Spleen (tissue), 11 donors: ENCODE results near the gene STK39. TPM values are rescaled to one million over a fixed set of nuclear protein-coding genes. Genes with fewer than 3 reads are reported as not detected.

Source experiments
- DNase-seq: peaks from one replicate; pipeline ENCODE4 v3.0.0-alpha.2; 2020
- H3K27ac ChIP-seq, 8 donors: fragments of 200-600 bp; sonication (generic) in 7 of 8; 1 replicate in 4 of 8; 2 replicates in 4 of 8; pipeline versions ENCODE4 v1.5.0 to v1.8.0; 2016 to 2021; ENCODE audit warnings: inconsistent platforms in 4 of 8, mild to moderate bottlenecking in 4 of 8, moderate library complexity in 1 of 8
- H3K27me3 ChIP-seq, 7 donors: fragments of 200-600 bp; sonication (generic) in 6 of 7; replicated peaks in 1 of 7; 1 replicate in 4 of 7; 2 replicates in 3 of 7; pipeline versions ENCODE4 v1.5.0 to v1.8.0; 2016 to 2021; ENCODE audit warnings: inconsistent platforms in 3 of 7, mild to moderate bottlenecking in 1 of 7
- H3K36me3 ChIP-seq, 6 donors: fragments of 200-600 bp; sonication (generic) in 5 of 6; 1 replicate in 4 of 6; 2 replicates in 2 of 6; pipeline versions ENCODE4 v1.5.0 to v1.8.0; 2016 to 2021; ENCODE audit warnings: inconsistent platforms in 2 of 6
- H3K4me1 ChIP-seq, 6 donors: fragments of 200-600 bp; sonication (generic) in 5 of 6; 1 replicate in 3 of 6; 2 replicates in 3 of 6; pipeline versions ENCODE4 v1.5.0 to v1.8.0; 2016 to 2021; ENCODE audit warnings: inconsistent platforms in 3 of 6
- H3K4me3 ChIP-seq, 8 donors: fragments of 200-600 bp; sonication (generic) in 7 of 8; 1 replicate in 4 of 8; 2 replicates in 4 of 8; pipeline versions ENCODE4 v1.5.0 to v1.8.0; 2016 to 2021; ENCODE audit warnings: inconsistent platforms in 4 of 8, mild to moderate bottlenecking in 4 of 8, moderate library complexity in 2 of 8
- H3K9me3 ChIP-seq, 8 donors: fragments of 200-600 bp; sonication (generic) in 7 of 8; 1 replicate in 4 of 8; 2 replicates in 4 of 8; pipeline versions ENCODE4 v1.5.0 to v1.8.0; 2016 to 2021; ENCODE audit warnings: inconsistent platforms in 4 of 8
- POLR2A ChIP-seq, 3 donors: fragments of 450-650 bp; IDR thresholded peaks; one replicate each; pipeline ENCODE4 v1.5.1; 2017; ENCODE audit warnings: antibody characterized with exemption in 3 of 3, mild to moderate bottlenecking in 1 of 3
- POLR2AphosphoS5 ChIP-seq, 3 donors: sonication (generic); formaldehyde crosslinking; IDR thresholded peaks; one replicate each; pipeline ENCODE4 v1.5.1; 2017; ENCODE audit warnings: antibody characterized with exemption in 3 of 3
- WGBS, 5 donors: extraction: QIAGEN DNeasy Blood & Tissue Kit in 3 of 5; methylation state at CpG; one replicate each; pipeline versions ENCODE4 v1.1.5 to v1.1.7; 2013 to 2018; 5-methylcytosine and 5-hydroxymethylcytosine counted together
- intact Hi-C: fragments of 100-400 bp; cut with DNase I; formaldehyde crosslinking; loops from one replicate; pipeline ENCODE4 v1.15.0; 2023; ENCODE audit warnings: low total_unique reads
- polyA plus RNA-seq, 3 donors: library from polyadenylated mRNA; stranded (reverse); fragments of 200-250 nt; gene quantifications; one replicate each; pipeline ENCODE4 v1.2.1, GENCODE V29; 2013
- total RNA-seq, 7 donors: library from RNA; depleted of rRNA in 3 of 7; stranded (reverse); fragments of >200 nt in 3 of 7; fragmentation: NEBNext Ultra II Directional in 4 of 7; extraction: Animal tissue kit (Norgen Biotek cat#: 25700) in 4 of 7; gene quantifications; one replicate each; pipeline versions ENCODE4 v1.1.0 to v1.2.1, GENCODE V29; 2016 to 2021
- TF ChIP-seq, protein P1 (sequence below), 11 experiments: fragments of 200-600 bp in 7 of 11; fragments of 450-650 bp in 4 of 11; sonication (generic) in 4 of 11; IDR thresholded peaks in 8 of 11; conservative IDR thresholded peaks in 3 of 11; 1 replicate in 7 of 11; 2 replicates in 4 of 11; pipeline versions ENCODE4 v1.4.0 to v1.8.0; 2016 to 2021; ENCODE audit warnings: antibody characterized with exemption in 11 of 11, inconsistent platforms in 4 of 11, mild to moderate bottlenecking in 1 of 11
- donor health status: healthy with polysubstance abuse.
- donor health status: DM: no; HTN: no; CAD: no; lungs with moderate emphysema.
- donor health status: DM: no; HTN: no; CAD: no.
- donor health status: Bipolar disorder and iron deficiency.
- donor health status: healthy.
- donor health status: DM: no; HTN: no; CAD: no.
- donor health status: DM: yes; HTN: yes; CAD: no.

STK39 gene
- total and polyA plus RNA-seq, 10 donors = 8.6 to 17.8 (median 11.0) TPM

DNA sequence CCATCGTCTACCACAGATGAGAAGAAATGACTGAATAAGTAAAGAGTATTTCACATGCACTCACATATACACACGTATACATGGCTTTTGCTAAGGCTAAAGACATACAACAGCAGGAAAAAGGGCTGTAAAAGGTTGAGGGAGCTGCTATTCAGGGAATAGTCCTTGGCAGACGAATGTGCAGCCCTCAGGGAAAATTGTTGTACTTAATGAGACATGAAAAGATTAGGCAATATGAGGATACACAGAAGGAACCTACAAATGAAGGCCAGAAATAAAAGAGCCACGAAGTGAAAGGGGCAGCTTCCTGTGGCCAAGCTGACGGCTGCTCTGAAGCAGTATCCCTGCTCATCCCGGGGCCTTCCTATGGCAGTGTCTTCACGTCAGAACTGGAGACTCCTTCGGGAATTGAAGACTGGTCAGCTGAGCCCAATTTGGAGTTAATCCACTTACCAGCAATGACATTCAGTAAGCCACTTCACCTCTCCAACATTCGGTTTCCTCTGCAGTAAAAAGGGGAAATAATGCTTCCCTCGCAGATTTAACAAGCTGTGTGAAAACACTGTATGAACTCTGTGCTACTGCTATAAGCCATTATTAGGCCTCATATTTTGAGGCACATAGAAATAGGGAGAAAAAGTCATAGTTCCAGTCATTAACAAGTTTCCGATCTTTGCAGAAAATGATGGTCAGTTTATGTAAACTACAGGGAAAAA is 221.8 kb downstream of the STK39 start:
- Histone ChIP-seq H3K36me3 (peaks cover 0 to 8% (median 0%) of the 10 kb centered on the region in 6 donors), H3K9me3 (no peaks in the 10 kb centered on the region), H3K4me3 (no peak overlapping the region), H3K27ac (no peak overlapping the region), H3K4me1 (peaks cover 0 to 9% (median 0%) of the 10 kb centered on the region in 6 donors), H3K27me3 (no peaks in the 10 kb centered on the region)
- no peak for DNase-seq
- intact Hi-C loops = no loop called here
- TF ChIP-seq POLR2AphosphoS5 (IDR thresholded peaks at IDR 0.05) = no peak
- TF ChIP-seq, protein P1, sequence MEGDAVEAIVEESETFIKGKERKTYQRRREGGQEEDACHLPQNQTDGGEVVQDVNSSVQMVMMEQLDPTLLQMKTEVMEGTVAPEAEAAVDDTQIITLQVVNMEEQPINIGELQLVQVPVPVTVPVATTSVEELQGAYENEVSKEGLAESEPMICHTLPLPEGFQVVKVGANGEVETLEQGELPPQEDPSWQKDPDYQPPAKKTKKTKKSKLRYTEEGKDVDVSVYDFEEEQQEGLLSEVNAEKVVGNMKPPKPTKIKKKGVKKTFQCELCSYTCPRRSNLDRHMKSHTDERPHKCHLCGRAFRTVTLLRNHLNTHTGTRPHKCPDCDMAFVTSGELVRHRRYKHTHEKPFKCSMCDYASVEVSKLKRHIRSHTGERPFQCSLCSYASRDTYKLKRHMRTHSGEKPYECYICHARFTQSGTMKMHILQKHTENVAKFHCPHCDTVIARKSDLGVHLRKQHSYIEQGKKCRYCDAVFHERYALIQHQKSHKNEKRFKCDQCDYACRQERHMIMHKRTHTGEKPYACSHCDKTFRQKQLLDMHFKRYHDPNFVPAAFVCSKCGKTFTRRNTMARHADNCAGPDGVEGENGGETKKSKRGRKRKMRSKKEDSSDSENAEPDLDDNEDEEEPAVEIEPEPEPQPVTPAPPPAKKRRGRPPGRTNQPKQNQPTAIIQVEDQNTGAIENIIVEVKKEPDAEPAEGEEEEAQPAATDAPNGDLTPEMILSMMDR (IDR thresholded peaks at IDR 0.05 in 8 of 11, conservative IDR thresholded peaks at IDR 0.05 in 3 of 11) = no peak
- WGBS, 5 donors = 44 to 63% (median 54%) methylated on average over 11 of the region's 11 CpGs

GRCh38 chr2:168024459-168024858 is 222.9 kb downstream of the STK39 start:
- H3K27ac ChIP-seq = no peak overlapping the region
- peaks cover 0 to 8% (median 0%) of the 10 kb centered on the region in 6 donors for H3K36me3 ChIP-seq
- no peak for TF ChIP-seq POLR2A (IDR thresholded peaks at IDR 0.05)
- TF ChIP-seq POLR2AphosphoS5 (IDR thresholded peaks at IDR 0.05) = no peak
- TF ChIP-seq, protein P1 (IDR thresholded peaks at IDR 0.05 in 8 of 11, conservative IDR thresholded peaks at IDR 0.05 in 3 of 11) = no peak
- H3K4me3 ChIP-seq = no peak overlapping the region
- intact Hi-C loops = no loop called here
- no peak for DNase-seq
- no peaks in the 10 kb centered on the region for H3K9me3 ChIP-seq
- no peaks in the 10 kb centered on the region for H3K27me3 ChIP-seq
- peaks cover 0 to 9% (median 0%) of the 10 kb centered on the region in 6 donors for H3K4me1 ChIP-seq
- 91 to 97% (median 91%) methylated on average over 4 of the region's 4 CpGs for WGBS, 5 donors

DNA sequence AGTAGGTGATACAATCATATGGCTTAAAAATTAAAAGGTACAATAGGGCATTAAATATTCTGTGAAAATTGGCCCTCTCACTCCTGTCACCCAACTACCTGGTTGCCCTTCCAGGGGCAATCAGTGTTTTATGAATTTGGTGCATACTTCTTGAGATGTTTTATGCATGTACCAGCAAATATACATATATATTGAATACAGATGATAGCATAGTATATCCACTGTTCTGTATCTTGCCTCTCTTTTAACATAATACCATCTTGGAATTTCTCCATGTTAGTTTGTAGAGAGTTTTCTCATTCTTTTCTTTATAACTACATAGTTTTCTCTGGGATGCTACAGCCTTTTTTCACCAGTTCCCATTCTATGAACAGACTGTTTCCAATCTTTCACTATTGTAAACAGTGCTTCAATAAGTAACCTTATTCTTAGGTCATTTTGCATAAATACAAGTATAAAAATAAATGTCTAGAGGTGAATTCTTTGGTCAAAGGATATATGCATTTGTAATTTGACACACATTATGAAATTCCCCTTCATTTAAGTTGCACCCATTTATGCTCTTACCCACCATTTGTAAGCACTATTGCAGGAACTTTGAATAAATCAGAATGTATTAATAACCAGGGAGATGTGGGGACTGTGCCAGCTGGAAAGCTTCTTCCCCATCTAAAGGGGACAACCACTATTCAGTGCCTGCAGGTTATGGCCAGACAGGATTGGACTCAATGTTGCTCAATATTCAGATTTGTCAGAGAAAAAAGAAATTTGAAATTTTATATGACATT is 225.4 kb downstream of the STK39 start:
- Histone ChIP-seq H3K9me3 (no peaks in the 10 kb centered on the region), H3K27me3 (no peaks in the 10 kb centered on the region), H3K36me3 (peaks cover 0 to 8% (median 0%) of the 10 kb centered on the region in 6 donors), H3K4me3 (no peak overlapping the region), H3K27ac (no peak overlapping the region), H3K4me1 (peaks cover 0 to 9% (median 0%) of the 10 kb centered on the region in 6 donors)
- intact Hi-C loops = no loop called here
- DNase-seq = no peak
- TF ChIP-seq POLR2AphosphoS5 (IDR thresholded peaks at IDR 0.05) (no peak), POLR2A (IDR thresholded peaks at IDR 0.05) (no peak)
- TF ChIP-seq, protein P1 (IDR thresholded peaks at IDR 0.05 in 8 of 11, conservative IDR thresholded peaks at IDR 0.05 in 3 of 11) = no peak
